Measurements from ENCODE around the gene PDGFD.

PDGFD gene

DNA sequence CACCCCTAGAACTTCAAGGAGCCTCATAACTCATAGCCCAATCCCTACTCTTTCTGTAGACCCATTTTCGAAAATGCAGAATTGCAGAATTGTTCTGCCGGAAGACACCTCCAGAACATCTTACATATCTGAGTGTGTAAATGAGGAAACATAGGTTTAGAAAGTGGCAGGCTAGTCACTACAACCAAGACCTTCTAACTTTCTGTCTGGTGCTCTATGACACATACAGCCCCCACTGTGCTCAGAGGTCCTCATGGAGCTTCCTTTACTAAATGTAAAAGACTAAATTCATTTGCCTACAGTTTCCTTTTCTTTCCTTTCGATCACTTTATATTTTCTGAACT lies 259.7 kb downstream of the PDGFD start:
- no peak for DNase-seq

GRCh38 chr11:103903621-103904323 lies 260.2 kb downstream of the PDGFD start:
- no peak for DNase-seq

- no peak for DNase-seq
These were observed 261.0 kb downstream of the PDGFD start for GRCh38 chr11:103902994-103903393.

- no peak for DNase-seq
These were observed 262.3 kb downstream of the PDGFD start for GRCh38 chr11:103901656-103902055.

GRCh38 chr11:103898577-103899336 lies 265.2 kb downstream of the PDGFD start:
- DNase-seq = no peak

- no peak for DNase-seq
These were observed 265.9 kb downstream of the PDGFD start for GRCh38 chr11:103898065-103898464.

GRCh38 chr11:103897160-103897936 lies 266.6 kb downstream of the PDGFD start:
- DNase-seq = no peak

- no peak for DNase-seq
These were observed 268.8 kb downstream of the PDGFD start for GRCh38 chr11:103895106-103895505.

GRCh38 chr11:103894673-103895072 lies 269.3 kb downstream of the PDGFD start:
- DNase-seq = no peak

DNA sequence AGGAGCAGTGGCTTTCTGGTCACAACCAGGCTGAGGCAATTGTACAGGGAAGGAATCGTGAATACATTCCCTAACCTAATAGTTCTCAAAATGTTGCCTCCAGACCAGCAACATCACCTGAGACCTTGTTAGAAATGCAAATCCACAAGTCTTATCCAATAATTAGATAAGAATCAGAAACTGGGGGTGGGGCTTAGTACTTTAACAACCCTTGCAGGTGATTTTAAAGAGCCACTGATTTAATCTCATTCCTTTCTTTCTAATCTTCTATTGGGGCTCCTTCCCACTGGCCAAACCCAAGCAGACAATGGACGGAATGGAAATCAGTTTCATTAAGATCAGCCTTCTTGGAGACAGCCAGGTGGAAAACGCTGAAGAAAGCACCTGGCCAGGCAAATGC lies 269.9 kb downstream of the PDGFD start:
- no peak for DNase-seq

GRCh38 chr11:103893371-103893770 lies 270.6 kb downstream of the PDGFD start:
- no peak for DNase-seq

- no peak for DNase-seq
These were observed 271.3 kb downstream of the PDGFD start for GRCh38 chr11:103892603-103893002.

DNA sequence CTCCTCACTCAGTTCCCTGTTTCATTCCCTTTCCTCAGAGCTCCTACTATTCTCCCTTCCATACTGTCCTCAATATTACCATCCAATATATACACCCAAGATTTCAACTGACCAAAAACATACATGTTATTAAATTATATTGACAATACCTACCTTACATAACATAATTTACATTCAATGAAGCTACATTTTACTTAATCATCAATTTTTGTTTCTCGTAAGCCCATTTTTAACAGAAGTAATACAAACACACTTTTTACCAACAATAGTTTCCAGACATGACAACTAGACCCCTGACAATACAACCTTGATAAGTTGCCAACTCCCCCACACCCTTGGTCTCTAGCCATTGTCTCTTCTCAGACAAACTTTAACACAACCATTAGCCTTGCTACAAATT lies 273.3 kb downstream of the PDGFD start:
- DNase-seq = no peak

GRCh38 chr11:103889679-103890078 lies 274.3 kb downstream of the PDGFD start:
- no peak for DNase-seq

DNA sequence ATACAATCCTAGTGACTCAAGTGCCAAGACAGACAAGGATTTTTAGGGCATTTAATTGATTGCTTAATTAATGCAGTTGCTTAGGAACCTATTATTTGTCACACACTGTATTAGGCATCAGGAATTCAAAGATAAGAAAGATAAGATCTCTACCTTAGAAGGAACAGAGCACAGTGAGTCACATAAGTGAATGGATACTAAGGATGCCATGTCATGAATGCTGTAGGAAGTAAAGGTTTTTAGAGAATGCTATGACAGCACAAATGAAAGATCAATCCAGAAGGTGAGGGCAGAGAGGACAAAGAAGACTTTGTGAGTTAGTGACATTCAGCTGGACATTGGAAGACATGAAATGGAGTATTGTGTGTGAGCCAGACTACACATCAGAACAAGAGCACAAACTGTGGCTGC lies 275.4 kb downstream of the PDGFD start:
- DNase-seq = no peak

DNA sequence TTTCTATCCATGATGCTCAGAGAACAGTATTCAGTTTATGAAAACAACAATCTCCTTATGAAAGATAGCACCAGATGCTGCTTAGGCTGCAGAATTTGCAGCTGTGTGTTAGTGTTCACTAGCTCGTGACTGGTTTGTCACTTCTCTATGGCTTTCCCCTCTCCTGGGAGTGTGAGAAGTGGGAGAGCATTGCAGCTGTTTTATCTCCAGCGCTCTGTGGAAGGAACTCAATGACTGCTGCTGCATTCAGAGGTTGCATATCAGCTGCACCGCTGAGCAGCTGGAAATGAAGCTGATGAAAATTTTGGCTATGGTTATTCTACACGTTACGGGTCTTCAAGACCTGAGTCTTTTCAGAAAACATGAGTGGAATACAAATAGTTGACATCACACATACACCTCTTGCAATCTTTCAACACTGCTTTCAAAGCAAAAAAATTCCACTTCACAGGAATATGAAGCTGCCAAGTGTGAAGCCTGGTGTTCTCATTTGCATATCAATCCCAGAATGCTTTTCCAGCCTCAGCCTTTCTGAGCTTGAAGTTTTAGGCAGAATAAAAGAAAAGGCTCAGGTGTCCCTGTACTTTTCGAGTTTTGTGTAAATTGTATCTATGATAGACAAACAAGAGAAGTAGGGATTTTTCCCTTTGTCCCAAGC lies 276.8 kb downstream of the PDGFD start:
- no peak for DNase-seq

DNA sequence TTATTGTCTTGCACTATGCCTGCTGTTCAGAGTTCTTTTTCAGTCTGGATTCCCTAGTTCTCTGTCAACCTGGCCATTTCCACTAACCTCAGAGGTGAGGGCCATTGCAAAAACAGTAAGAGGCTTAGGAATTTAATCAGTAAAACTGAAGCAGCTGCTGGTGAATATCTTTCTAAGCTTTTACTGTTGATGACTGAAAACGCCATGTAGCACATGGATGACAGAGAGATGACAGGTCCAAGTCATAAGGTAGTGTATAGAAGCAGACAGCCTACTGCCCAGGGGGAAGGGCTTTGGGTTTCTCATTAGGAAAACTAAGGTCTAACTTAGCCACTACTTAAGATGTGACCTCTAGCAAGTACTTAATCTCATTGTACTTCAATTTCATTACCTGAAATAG lies 280.1 kb downstream of the PDGFD start:
- DNase-seq = no peak

- DNase-seq = no peak
These were observed 280.7 kb downstream of the PDGFD start for GRCh38 chr11:103883291-103883690.

DNA sequence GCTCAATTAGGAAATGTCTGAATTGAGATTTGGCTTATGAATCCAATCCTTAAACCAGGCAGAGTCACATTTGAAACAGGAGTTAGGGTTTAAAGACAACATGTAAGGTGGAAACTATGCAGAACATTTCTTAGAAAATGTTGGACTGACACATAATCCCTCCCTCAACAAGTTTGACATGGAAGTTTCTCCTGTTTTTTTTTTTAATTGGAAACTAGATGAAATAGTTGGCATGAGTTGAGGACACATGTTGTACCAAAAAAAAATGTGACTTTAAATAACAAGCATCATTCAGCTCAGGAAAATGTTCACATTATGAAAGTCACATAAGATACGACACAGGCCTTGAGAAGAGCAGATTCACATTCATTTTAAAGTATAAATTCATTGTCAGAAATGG lies 282.4 kb downstream of the PDGFD start:
- DNase-seq = no peak

- DNase-seq = no peak
These were observed 283.0 kb downstream of the PDGFD start for GRCh38 chr11:103880968-103881367.

- DNase-seq = no peak
These were observed 285.3 kb downstream of the PDGFD start for GRCh38 chr11:103878646-103879045.

- no peak for DNase-seq
These were observed 286.7 kb downstream of the PDGFD start for GRCh38 chr11:103877221-103877620.

DNA sequence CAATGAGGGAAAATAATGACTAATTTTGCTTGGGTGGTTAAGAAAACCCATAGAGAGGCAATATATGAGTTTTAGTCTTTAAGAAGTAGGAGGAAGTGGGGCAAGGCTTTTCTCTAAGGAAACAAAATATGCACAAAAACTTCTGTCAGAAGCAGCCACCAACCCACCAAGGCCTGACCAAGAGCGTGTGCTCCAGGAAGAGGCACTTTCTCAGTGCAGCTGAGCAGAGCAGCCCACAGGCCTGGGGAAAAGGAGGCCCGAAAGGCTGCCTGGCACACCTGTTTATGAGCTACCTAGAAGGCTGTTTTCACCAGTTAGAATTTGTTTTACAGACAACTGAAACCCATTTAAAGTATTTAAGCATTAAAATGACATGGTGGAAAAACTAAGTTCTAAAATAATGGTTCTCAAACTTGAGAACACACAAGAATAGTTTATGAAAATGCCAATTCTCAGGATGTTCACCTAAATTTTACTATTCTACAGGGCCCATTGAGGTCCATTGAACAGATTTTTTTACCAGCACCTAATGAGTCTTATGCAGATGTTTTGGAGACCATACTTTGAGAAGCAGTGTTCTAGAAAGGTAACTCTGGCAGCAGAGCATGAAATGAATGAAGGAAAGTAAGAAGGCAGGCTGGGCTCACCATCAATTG lies 288.0 kb downstream of the PDGFD start:
- no peak for DNase-seq
